Measurements from ENCODE around the gene ACVRL1.

ACVRL1 gene

GRCh38 chr12:51963477-51963876, 56.2 kb downstream of the ACVRL1 start:
- DNase-seq (ENCODE audit: low spot score), result no peak

- DNase-seq (ENCODE audit: low spot score), result no peak
These were observed 62.3 kb downstream of the ACVRL1 start for GRCh38 chr12:51969643-51970042.

- peak; percentile 71 for DNase-seq (ENCODE audit: low spot score)
These were observed 63.8 kb downstream of the ACVRL1 start for GRCh38 chr12:51970904-51971646.

- DNase-seq (ENCODE audit: low spot score), result no peak
These were observed 64.5 kb downstream of the ACVRL1 start for GRCh38 chr12:51971679-51972421.

- DNase-seq (ENCODE audit: low spot score), result no peak
These were observed 65.1 kb downstream of the ACVRL1 start for GRCh38 chr12:51972422-51972812.

GRCh38 chr12:51972849-51973273, 65.6 kb downstream of the ACVRL1 start:
- no peak for DNase-seq (ENCODE audit: low spot score)

Data from ecto neural progenitor cell (in vitro differentiated cells).